Measurements from ENCODE around the gene RCCD1. TPM values are rescaled to one million over a fixed set of nuclear protein-coding genes. Genes with fewer than 3 reads are reported as not detected.

Gene RCCD1
- total RNA-seq, 1 experiment from 2014 or later: 29.0 TPM

- Mint-ChIP-seq H3K27ac (ENCODE audit: low read depth, unreplicated experiment) (no peak overlapping the region), H3K9me3 (ENCODE audit: unreplicated experiment) (no peaks in the 10 kb centered on the region), H3K27me3 (ENCODE audit: insufficient read depth, unreplicated experiment) (no peaks in the 10 kb centered on the region), H3K4me3 (ENCODE audit: unreplicated experiment) (no peak overlapping the region), H3K36me3 (ENCODE audit: insufficient read depth, unreplicated experiment) (peaks cover 58% of the 10 kb centered on the region), H3K4me1 (ENCODE audit: insufficient read depth, unreplicated experiment) (peaks cover 17% of the 10 kb centered on the region)
- no peak for TF ChIP-seq CTCF (IDR thresholded peaks at IDR 0.05; ENCODE audit: unreplicated experiment)
- intact Hi-C loops (cut with micrococcal nuclease): no loop called here
- no TSS peak for BruUV-seq (replicated peaks)
- DNase-seq (ENCODE audit: unreplicated experiment): no peak
- CTCF ChIA-PET: interaction anchor here (0.6 to 11.6 kb wide), 4 partner anchors 18 to 232 kb away, joined by 3 to 131 read pairs (median 60); partner anchors contain the start of genes MAN2A2 and RCCD1
- POLR2A ChIA-PET: no interaction called here
Measured at GRCh38 chr15:90938261-90938660, 16.4 kb upstream of the RCCD1 start.

- H3K27ac Mint-ChIP-seq (ENCODE audit: low read depth, unreplicated experiment): no peak overlapping the region
- intact Hi-C loops (cut with micrococcal nuclease): no loop called here
- peaks cover 73% of the 10 kb centered on the region for H3K36me3 Mint-ChIP-seq (ENCODE audit: insufficient read depth, unreplicated experiment)
- no peaks in the 10 kb centered on the region for H3K27me3 Mint-ChIP-seq (ENCODE audit: insufficient read depth, unreplicated experiment)
- no peak for TF ChIP-seq CTCF (IDR thresholded peaks at IDR 0.05; ENCODE audit: unreplicated experiment)
- no peak for DNase-seq (ENCODE audit: unreplicated experiment)
- no peak overlapping the region for H3K4me3 Mint-ChIP-seq (ENCODE audit: unreplicated experiment)
- ChIA-PET POLR2A (no interaction called here), CTCF (interaction anchor here (11.6 kb wide), 1 partner anchor 16 kb away, joined by 116 read pairs; the partner anchor contains the start of gene RCCD1)
- no peaks in the 10 kb centered on the region for H3K9me3 Mint-ChIP-seq (ENCODE audit: unreplicated experiment)
- peaks cover 10% of the 10 kb centered on the region for H3K4me1 Mint-ChIP-seq (ENCODE audit: insufficient read depth, unreplicated experiment)
- BruUV-seq (replicated peaks): no TSS peak
Measured at GRCh38 chr15:90939756-90940155, 14.9 kb upstream of the RCCD1 start.

GRCh38 chr15:90941038-90941437 lies 13.6 kb upstream of the RCCD1 start:
- intact Hi-C loops (cut with micrococcal nuclease): no loop called here
- POLR2A ChIA-PET: interaction anchor here (1.0 to 1.7 kb wide), 3 partner anchors 9 to 77 kb away, joined by 3 to 4 read pairs (median 3); partner anchors contain the start of gene HDDC3
- no peak for DNase-seq (ENCODE audit: unreplicated experiment)
- Mint-ChIP-seq H3K27me3 (ENCODE audit: insufficient read depth, unreplicated experiment) (no peaks in the 10 kb centered on the region), H3K4me1 (ENCODE audit: insufficient read depth, unreplicated experiment) (peaks cover 6% of the 10 kb centered on the region), H3K27ac (ENCODE audit: low read depth, unreplicated experiment) (peak overlapping the region; percentile 40), H3K4me3 (ENCODE audit: unreplicated experiment) (no peak overlapping the region), H3K36me3 (ENCODE audit: insufficient read depth, unreplicated experiment) (peaks cover 85% of the 10 kb centered on the region), H3K9me3 (ENCODE audit: unreplicated experiment) (no peaks in the 10 kb centered on the region)
- CTCF ChIA-PET: interaction anchor here (0.6 to 11.8 kb wide), 4 partner anchors 9 to 331 kb away, joined by 4 to 116 read pairs (median 56); partner anchors contain the start of genes HDDC3, RCCD1 and UNC45A
- no TSS peak for BruUV-seq (replicated peaks)
- no peak for TF ChIP-seq CTCF (IDR thresholded peaks at IDR 0.05; ENCODE audit: unreplicated experiment)

GRCh38 chr15:90942354-90943120 lies 12.1 kb upstream of the RCCD1 start:
- no peaks in the 10 kb centered on the region for H3K27me3 Mint-ChIP-seq (ENCODE audit: insufficient read depth, unreplicated experiment)
- no peak overlapping the region for H3K27ac Mint-ChIP-seq (ENCODE audit: low read depth, unreplicated experiment)
- no TSS peak for BruUV-seq (replicated peaks)
- H3K9me3 Mint-ChIP-seq (ENCODE audit: unreplicated experiment): no peaks in the 10 kb centered on the region
- H3K4me1 Mint-ChIP-seq (ENCODE audit: insufficient read depth, unreplicated experiment): no peaks in the 10 kb centered on the region
- intact Hi-C loops (cut with micrococcal nuclease): no loop called here
- peaks cover 82% of the 10 kb centered on the region for H3K36me3 Mint-ChIP-seq (ENCODE audit: insufficient read depth, unreplicated experiment)
- no peak for TF ChIP-seq CTCF (IDR thresholded peaks at IDR 0.05; ENCODE audit: unreplicated experiment)
- CTCF ChIA-PET: interaction anchor here (0.6 to 11.8 kb wide), 6 partner anchors 10 to 948 kb away, joined by 3 to 108 read pairs (median 4); partner anchors contain the start of genes HDDC3, RCCD1 and UNC45A
- H3K4me3 Mint-ChIP-seq (ENCODE audit: unreplicated experiment): no peak overlapping the region
- no peak for DNase-seq (ENCODE audit: unreplicated experiment)
- POLR2A ChIA-PET: interaction anchor here (0.8 to 1.7 kb wide), 3 partner anchors 12 to 14 kb away, joined by 4 to 6 read pairs (median 4); partner anchors contain the start of gene RCCD1
